Activated CD4-positive, alpha-beta T cell treated with anti-CD3 and anti-CD28 coated beads, Interleukin-2, amount 50 U/mL, for 48 hours (primary cell): Measurements from ENCODE around the gene MRPL1.

ENCODE experiments used
- DNase-seq, 2 experiments: peaks; one replicate each; pipeline ENCODE4 v3.0.0-alpha.2; 2020

The MRPL1 gene

GRCh38 chr4:77990456-77990855 is 127.8 kb downstream of the MRPL1 start:
- DNase-seq: no peak

GRCh38 chr4:77990904-77991358 is 128.3 kb downstream of the MRPL1 start:
- no peak for DNase-seq

GRCh38 chr4:77992581-77992980 is 130.0 kb downstream of the MRPL1 start:
- DNase-seq: no peak

GRCh38 chr4:77994194-77994721 is 131.6 kb downstream of the MRPL1 start:
- DNase-seq: no peak

- no peak for DNase-seq
Measured at GRCh38 chr4:77996076-77996475, 133.4 kb downstream of the MRPL1 start.

GRCh38 chr4:78001531-78001930 is 138.9 kb downstream of the MRPL1 start:
- no peak for DNase-seq

- DNase-seq: no peak
Measured at GRCh38 chr4:78002260-78002659, 139.6 kb downstream of the MRPL1 start.
